ENCODE results near the gene GABRR1. TPM values are rescaled to one million over a fixed set of nuclear protein-coding genes. Genes with fewer than 3 reads are reported as not detected.
A peak's percentile ranks its signal among the peaks of the same experiment; 100 is the strongest.
"Not testable (repeated sequence)": the region's sequence is repeated elsewhere in the genome, so short reads cannot be mapped to it uniquely, and the experiment has no call there.

Gene GABRR1
- total RNA-seq, 6 experiments from 2014 or later: not detected

DNA sequence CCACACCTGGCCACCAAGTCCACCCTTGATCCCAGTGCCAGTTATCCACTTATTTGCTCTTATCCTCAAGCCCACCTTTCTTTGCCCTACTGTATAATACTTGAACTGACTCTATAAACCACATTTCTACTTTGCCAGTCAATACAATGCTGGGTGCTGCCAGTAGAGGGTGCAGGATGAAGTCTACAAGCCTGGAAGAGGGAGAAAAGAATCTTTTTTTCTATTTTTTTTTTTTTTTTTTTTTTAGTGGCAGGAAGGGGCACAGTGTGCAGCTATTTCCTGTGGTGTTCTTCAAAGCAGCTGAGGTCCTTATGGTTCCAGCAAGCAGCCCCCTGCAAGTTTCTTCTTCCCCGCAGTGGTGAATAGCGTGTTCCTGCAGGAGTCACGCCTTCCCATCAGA is 22.2 kb upstream of the GABRR1 start:
- peaks cover 17% of the 10 kb centered on the region for H3K27me3 Mint-ChIP-seq (ENCODE audit: insufficient read depth)
- TF ChIP-seq, protein P1, sequence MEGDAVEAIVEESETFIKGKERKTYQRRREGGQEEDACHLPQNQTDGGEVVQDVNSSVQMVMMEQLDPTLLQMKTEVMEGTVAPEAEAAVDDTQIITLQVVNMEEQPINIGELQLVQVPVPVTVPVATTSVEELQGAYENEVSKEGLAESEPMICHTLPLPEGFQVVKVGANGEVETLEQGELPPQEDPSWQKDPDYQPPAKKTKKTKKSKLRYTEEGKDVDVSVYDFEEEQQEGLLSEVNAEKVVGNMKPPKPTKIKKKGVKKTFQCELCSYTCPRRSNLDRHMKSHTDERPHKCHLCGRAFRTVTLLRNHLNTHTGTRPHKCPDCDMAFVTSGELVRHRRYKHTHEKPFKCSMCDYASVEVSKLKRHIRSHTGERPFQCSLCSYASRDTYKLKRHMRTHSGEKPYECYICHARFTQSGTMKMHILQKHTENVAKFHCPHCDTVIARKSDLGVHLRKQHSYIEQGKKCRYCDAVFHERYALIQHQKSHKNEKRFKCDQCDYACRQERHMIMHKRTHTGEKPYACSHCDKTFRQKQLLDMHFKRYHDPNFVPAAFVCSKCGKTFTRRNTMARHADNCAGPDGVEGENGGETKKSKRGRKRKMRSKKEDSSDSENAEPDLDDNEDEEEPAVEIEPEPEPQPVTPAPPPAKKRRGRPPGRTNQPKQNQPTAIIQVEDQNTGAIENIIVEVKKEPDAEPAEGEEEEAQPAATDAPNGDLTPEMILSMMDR (IDR thresholded peaks at IDR 0.05): peak; percentile 60
- no peak overlapping the region for H3K27ac Mint-ChIP-seq
- H3K4me1 Mint-ChIP-seq (ENCODE audit: low read depth): peaks cover 7% of the 10 kb centered on the region
- no peak overlapping the region for H3K4me3 Mint-ChIP-seq
- no peaks in the 10 kb centered on the region for H3K36me3 Mint-ChIP-seq (ENCODE audit: low read depth)
- DNase-seq: no peak
- no peaks in the 10 kb centered on the region; the same call in 1 of the 2 replicates for H3K9me3 Mint-ChIP-seq

GRCh38 chr6:89237158-89237557 is 20.0 kb upstream of the GABRR1 start:
- H3K27ac Mint-ChIP-seq: no peak overlapping the region
- H3K36me3 Mint-ChIP-seq (ENCODE audit: low read depth): no peaks in the 10 kb centered on the region
- peaks cover 17% of the 10 kb centered on the region for H3K27me3 Mint-ChIP-seq (ENCODE audit: insufficient read depth)
- H3K4me3 Mint-ChIP-seq: no peak overlapping the region
- TF ChIP-seq, protein P1 (IDR thresholded peaks at IDR 0.05): no peak
- no peak for DNase-seq
- H3K9me3 Mint-ChIP-seq: no peaks in the 10 kb centered on the region; the same call in 1 of the 2 replicates
- H3K4me1 Mint-ChIP-seq (ENCODE audit: low read depth): no peaks in the 10 kb centered on the region

DNA sequence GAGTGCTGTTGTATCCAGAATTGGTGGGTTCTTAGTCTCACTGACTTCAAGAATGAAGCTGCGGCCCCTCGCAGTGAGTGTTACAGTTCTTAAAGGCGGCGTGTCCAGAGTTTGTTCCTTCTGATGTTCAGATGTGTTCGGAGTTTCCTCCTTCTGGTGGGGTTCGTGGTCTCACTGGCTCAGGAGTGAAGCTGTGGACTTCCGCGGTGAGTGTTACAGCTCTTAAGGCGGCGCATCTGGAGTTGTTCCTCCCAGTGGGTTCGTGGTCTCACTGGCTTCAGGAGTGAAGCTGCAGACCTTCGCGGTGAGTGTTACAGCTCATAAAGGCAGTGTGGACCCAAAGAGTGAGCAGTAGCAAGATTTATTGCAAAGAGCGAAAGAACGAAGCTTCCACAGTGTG is 16.4 kb upstream of the GABRR1 start:
- H3K27me3 Mint-ChIP-seq (ENCODE audit: insufficient read depth): peaks cover 15% of the 10 kb centered on the region
- not testable (repeated sequence) for H3K9me3 Mint-ChIP-seq; H3K27ac Mint-ChIP-seq; H3K4me3 Mint-ChIP-seq; H3K36me3 Mint-ChIP-seq (ENCODE audit: low read depth); DNase-seq; H3K4me1 Mint-ChIP-seq (ENCODE audit: low read depth)

GRCh38 chr6:89222712-89223039 is 5.5 kb upstream of the GABRR1 start:
- H3K4me1 Mint-ChIP-seq (ENCODE audit: low read depth): peaks cover 12% of the 10 kb centered on the region; the same call in 1 of the 2 replicates
- peaks cover 5% of the 10 kb centered on the region for H3K27me3 Mint-ChIP-seq (ENCODE audit: insufficient read depth)
- no peaks in the 10 kb centered on the region for H3K36me3 Mint-ChIP-seq (ENCODE audit: low read depth)
- DNase-seq: no peak
- TF ChIP-seq, protein P1 (IDR thresholded peaks at IDR 0.05): no peak
- H3K27ac Mint-ChIP-seq: no peak overlapping the region
- peaks cover 5% of the 10 kb centered on the region; the same call in 1 of the 2 replicates for H3K9me3 Mint-ChIP-seq
- H3K4me3 Mint-ChIP-seq: no peak overlapping the region

- DNase-seq: peak; percentile 8
- Mint-ChIP-seq H3K36me3 (ENCODE audit: low read depth) (no peaks in the 10 kb centered on the region), H3K4me1 (ENCODE audit: low read depth) (peaks cover 16% of the 10 kb centered on the region; the same call in 1 of the 2 replicates)
Measured at GRCh38 chr6:89221971-89222711, 5.0 kb upstream of the GABRR1 start.

GRCh38 chr6:89221129-89221528 is 4.0 kb upstream of the GABRR1 start:
- Mint-ChIP-seq H3K9me3 (peaks cover 5% of the 10 kb centered on the region; the same call in 1 of the 2 replicates), H3K4me3 (no peak overlapping the region), H3K36me3 (ENCODE audit: low read depth) (no peaks in the 10 kb centered on the region), H3K27me3 (ENCODE audit: insufficient read depth) (peaks cover 10% of the 10 kb centered on the region), H3K27ac (no peak overlapping the region), H3K4me1 (ENCODE audit: low read depth) (peaks cover 16% of the 10 kb centered on the region; the same call in 1 of the 2 replicates)
- DNase-seq: no peak
- TF ChIP-seq, protein P1 (IDR thresholded peaks at IDR 0.05): no peak

More at GRCh38 chr6:89221971-89222711, 5.0 kb upstream of the GABRR1 start:
- H3K9me3 Mint-ChIP-seq: peaks cover 5% of the 10 kb centered on the region; the same call in 1 of the 2 replicates
- no peak overlapping the region for H3K27ac Mint-ChIP-seq
- no peak overlapping the region for H3K4me3 Mint-ChIP-seq
- TF ChIP-seq, protein P1 (IDR thresholded peaks at IDR 0.05): no peak
- peaks cover 5% of the 10 kb centered on the region for H3K27me3 Mint-ChIP-seq (ENCODE audit: insufficient read depth)

All from HFFc6 (cell line).